Activated naive CD8-positive, alpha-beta T cell (primary cell): Measurements from ENCODE around the gene KLHL29.

Experiments
- H3K27ac Mint-ChIP-seq: one replicate; pipeline ENCODE4 v1.8.0; 2021; ENCODE audit warnings: mixed read lengths
- H3K27me3 Mint-ChIP-seq: one replicate; pipeline ENCODE4 v1.8.0; 2021; ENCODE audit warnings: mixed read lengths
- H3K36me3 Mint-ChIP-seq: one replicate; pipeline ENCODE4 v1.8.0; 2021; ENCODE audit warnings: mixed read lengths
- H3K4me1 Mint-ChIP-seq: one replicate; pipeline ENCODE4 v1.8.0; 2021; ENCODE audit warnings: low read depth, mixed read lengths
- H3K4me3 Mint-ChIP-seq: one replicate; pipeline ENCODE4 v1.8.0; 2021; ENCODE audit warnings: mild to moderate bottlenecking, mixed read lengths
- H3K9me3 Mint-ChIP-seq: one replicate; pipeline ENCODE4 v1.8.0; 2021; ENCODE audit warnings: low read depth, mixed read lengths

The KLHL29 gene

GRCh38 chr2:23485841-23486683, 101.1 kb downstream of the KLHL29 start:
- Mint-ChIP-seq H3K4me3 (no peak overlapping the region), H3K27me3 (peaks cover 2% of the 10 kb centered on the region), H3K27ac (no peak overlapping the region), H3K4me1 (peaks cover 7% of the 10 kb centered on the region), H3K9me3 (no peaks in the 10 kb centered on the region), H3K36me3 (no peaks in the 10 kb centered on the region)

DNA sequence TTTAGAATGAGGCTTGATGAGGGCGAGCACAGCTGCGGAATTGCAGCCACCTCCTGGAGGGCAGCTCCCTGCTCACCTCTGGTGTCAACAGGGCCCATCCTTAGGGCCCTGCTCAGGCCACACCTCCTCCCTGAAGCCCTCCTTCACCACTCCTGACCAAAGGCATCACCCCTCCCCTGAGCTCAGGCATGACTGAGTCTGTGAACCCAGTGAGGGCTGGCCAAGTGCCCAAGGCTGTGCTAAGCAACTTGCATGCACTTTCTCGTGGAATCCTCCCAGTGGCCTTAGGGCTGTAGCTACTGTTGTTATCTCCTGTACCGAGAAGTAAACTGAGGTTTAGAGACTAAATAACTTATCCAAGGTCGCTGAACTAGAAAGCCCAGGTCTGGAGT, 101.7 kb downstream of the KLHL29 start:
- no peaks in the 10 kb centered on the region for H3K9me3 Mint-ChIP-seq
- peaks cover 4% of the 10 kb centered on the region for H3K27me3 Mint-ChIP-seq
- H3K36me3 Mint-ChIP-seq, result no peaks in the 10 kb centered on the region
- H3K4me3 Mint-ChIP-seq, result no peak overlapping the region
- H3K27ac Mint-ChIP-seq, result no peak overlapping the region
- peaks cover 7% of the 10 kb centered on the region for H3K4me1 Mint-ChIP-seq

- H3K27me3 Mint-ChIP-seq, result peaks cover 4% of the 10 kb centered on the region
- H3K27ac Mint-ChIP-seq, result no peak overlapping the region
- no peak overlapping the region for H3K4me3 Mint-ChIP-seq
- no peaks in the 10 kb centered on the region for H3K9me3 Mint-ChIP-seq
- H3K4me1 Mint-ChIP-seq, result peaks cover 7% of the 10 kb centered on the region
- no peaks in the 10 kb centered on the region for H3K36me3 Mint-ChIP-seq
These were observed 102.9 kb downstream of the KLHL29 start for GRCh38 chr2:23487735-23488492.

- H3K27ac Mint-ChIP-seq, result no peak overlapping the region
- no peaks in the 10 kb centered on the region for H3K9me3 Mint-ChIP-seq
- peaks cover 7% of the 10 kb centered on the region for H3K4me1 Mint-ChIP-seq
- H3K36me3 Mint-ChIP-seq, result no peaks in the 10 kb centered on the region
- H3K4me3 Mint-ChIP-seq, result no peak overlapping the region
- H3K27me3 Mint-ChIP-seq, result peaks cover 4% of the 10 kb centered on the region
These were observed 103.6 kb downstream of the KLHL29 start for GRCh38 chr2:23488584-23488983.

DNA sequence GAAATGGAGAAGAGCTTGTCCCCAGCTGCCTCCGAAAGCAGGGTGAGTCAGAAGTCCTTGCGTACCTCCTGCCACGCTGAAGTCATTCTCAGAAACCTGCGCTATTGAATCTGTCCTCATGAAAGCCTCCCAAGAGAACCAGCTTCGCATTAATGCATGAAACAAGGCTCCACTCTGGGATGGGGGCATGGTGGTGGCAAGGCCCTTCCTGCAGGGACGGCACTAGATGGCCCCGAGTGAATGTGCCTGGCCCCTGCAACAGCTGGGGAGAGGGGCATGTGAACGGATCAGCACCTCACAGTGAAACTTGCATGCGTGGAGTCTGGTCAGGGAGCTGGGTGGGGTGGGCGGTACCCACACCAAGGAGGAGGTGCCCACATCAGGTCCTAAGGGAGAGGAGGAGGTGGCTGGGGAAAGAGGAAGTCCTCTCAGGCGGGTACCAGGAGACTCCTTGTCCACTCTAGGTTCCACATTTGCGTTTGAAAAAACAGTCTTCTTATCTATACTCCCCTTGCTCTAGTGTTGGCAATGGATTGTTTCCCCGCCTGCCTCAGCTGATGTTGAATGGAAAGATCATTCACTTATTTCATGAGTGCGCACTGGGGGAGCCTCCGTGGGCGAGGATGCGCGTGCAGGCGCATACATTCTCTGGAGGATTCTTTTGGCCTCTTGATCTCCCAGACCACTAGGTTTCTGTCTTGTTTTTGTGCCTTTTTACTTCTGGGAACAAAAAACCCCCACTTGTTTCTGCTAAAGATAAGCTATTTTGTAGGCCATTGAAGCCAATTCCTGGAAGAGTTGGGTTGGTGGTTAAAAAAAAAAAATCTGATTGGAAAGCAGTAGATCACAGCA, 104.7 kb downstream of the KLHL29 start:
- peaks cover 7% of the 10 kb centered on the region for H3K4me1 Mint-ChIP-seq
- H3K27ac Mint-ChIP-seq, result peak overlapping the region; percentile 25
- no peak overlapping the region for H3K4me3 Mint-ChIP-seq

GRCh38 chr2:23491591-23492336, 106.8 kb downstream of the KLHL29 start:
- Mint-ChIP-seq H3K9me3 (no peaks in the 10 kb centered on the region), H3K27me3 (peaks cover 4% of the 10 kb centered on the region), H3K4me1 (peaks cover 19% of the 10 kb centered on the region), H3K36me3 (no peaks in the 10 kb centered on the region), H3K27ac (no peak overlapping the region), H3K4me3 (no peak overlapping the region)

More for the DNA sequence above, 104.7 kb downstream of the KLHL29 start:
- Mint-ChIP-seq H3K27me3 (peaks cover 4% of the 10 kb centered on the region), H3K9me3 (no peaks in the 10 kb centered on the region), H3K36me3 (no peaks in the 10 kb centered on the region)

- no peaks in the 10 kb centered on the region for H3K9me3 Mint-ChIP-seq
- H3K4me3 Mint-ChIP-seq, result no peak overlapping the region
- H3K36me3 Mint-ChIP-seq, result no peaks in the 10 kb centered on the region
- peaks cover 24% of the 10 kb centered on the region for H3K4me1 Mint-ChIP-seq
- no peak overlapping the region for H3K27ac Mint-ChIP-seq
- peaks cover 4% of the 10 kb centered on the region for H3K27me3 Mint-ChIP-seq
These were observed 107.3 kb downstream of the KLHL29 start for GRCh38 chr2:23492337-23492675.

DNA sequence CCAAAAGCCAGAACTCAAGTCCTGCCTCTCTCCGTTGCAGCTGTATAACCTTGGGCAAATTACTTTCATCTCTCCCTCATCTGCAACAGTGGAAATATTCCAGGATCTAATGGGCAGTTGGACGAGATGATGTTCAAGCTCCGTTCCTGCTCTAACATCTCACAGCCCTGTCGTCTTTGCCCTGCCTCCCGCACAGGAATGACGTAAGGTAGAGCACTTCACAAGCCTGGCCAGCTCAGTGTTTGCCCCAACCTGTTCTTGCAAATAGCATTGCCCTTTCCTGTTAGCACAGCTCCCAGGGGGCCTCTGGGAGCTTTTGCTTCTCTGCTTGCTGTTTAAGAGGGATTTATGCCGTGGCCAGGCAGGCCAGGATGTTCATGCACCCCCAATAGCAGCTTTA, 107.9 kb downstream of the KLHL29 start:
- no peak overlapping the region for H3K4me3 Mint-ChIP-seq
- no peaks in the 10 kb centered on the region for H3K36me3 Mint-ChIP-seq
- no peak overlapping the region for H3K27ac Mint-ChIP-seq
- H3K4me1 Mint-ChIP-seq, result peaks cover 29% of the 10 kb centered on the region
- H3K27me3 Mint-ChIP-seq, result peaks cover 4% of the 10 kb centered on the region
- no peaks in the 10 kb centered on the region for H3K9me3 Mint-ChIP-seq

DNA sequence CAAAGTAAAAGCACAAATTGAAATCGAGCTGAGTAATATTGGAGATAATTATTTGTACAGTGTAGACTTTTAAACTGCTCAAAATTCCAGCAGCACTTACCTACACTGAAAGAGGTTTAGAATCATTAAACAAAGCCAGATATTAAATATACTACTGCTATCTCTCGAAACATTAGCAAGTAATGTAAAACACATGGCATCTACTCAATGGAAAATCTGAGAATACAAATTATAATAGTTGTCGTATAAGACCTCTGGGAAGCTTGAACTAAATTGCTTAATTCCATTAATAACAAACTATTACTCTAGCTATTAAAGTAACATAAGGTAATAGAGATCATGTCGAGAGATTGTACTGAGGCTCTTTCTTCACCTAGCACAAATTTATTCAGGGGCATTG, 108.9 kb downstream of the KLHL29 start:
- Mint-ChIP-seq H3K9me3 (no peaks in the 10 kb centered on the region), H3K4me1 (peaks cover 31% of the 10 kb centered on the region), H3K27me3 (peaks cover 3% of the 10 kb centered on the region), H3K27ac (no peak overlapping the region), H3K4me3 (no peak overlapping the region), H3K36me3 (no peaks in the 10 kb centered on the region)

DNA sequence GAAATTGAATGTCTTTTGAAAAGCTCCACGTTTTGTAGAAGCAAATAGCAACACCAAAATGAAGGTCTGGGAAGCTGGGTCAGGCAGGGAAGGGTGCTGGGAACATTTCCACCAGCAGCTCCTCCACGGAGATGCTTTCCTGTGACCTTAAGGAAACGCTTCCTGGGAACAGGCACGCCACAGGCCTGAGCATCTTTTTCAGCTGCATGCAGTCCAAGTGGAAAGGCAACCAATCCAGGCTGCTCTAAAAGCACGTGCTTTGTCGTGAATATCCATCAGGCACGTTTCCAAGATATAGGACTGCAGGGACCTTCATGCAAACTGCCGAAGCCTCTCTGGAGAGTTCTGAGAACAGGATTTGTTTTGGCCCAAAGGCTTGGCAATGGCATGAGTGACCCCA, 109.3 kb downstream of the KLHL29 start:
- H3K4me3 Mint-ChIP-seq, result no peak overlapping the region
- peaks cover 31% of the 10 kb centered on the region for H3K4me1 Mint-ChIP-seq
- no peak overlapping the region for H3K27ac Mint-ChIP-seq
- no peaks in the 10 kb centered on the region for H3K36me3 Mint-ChIP-seq
- no peaks in the 10 kb centered on the region for H3K9me3 Mint-ChIP-seq
- peaks cover 3% of the 10 kb centered on the region for H3K27me3 Mint-ChIP-seq

DNA sequence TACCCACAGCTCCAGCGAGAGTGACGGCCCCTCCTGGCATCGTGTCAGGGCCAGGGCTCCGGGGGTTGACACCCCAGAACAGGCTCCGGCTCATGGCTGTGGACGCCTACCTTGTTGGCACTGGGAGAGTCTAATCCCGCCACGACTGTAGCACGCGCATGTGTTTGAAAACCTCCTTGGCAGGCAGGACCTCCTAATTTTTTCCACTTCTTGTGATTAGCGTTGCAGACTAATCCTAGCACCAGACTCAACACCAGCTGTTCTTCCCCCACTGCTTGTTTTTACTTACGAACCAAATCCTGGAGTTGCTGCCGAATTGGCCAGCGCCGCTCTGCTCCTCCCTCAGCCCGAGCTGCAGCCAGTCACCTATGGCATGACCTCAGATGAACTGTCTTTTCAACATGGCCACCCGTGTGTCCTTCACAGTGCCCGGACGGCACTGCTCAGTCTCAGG, 110.7 kb downstream of the KLHL29 start:
- Mint-ChIP-seq H3K9me3 (no peaks in the 10 kb centered on the region), H3K4me3 (no peak overlapping the region), H3K27me3 (peaks cover 3% of the 10 kb centered on the region), H3K27ac (no peak overlapping the region), H3K36me3 (no peaks in the 10 kb centered on the region), H3K4me1 (peaks cover 26% of the 10 kb centered on the region)

DNA sequence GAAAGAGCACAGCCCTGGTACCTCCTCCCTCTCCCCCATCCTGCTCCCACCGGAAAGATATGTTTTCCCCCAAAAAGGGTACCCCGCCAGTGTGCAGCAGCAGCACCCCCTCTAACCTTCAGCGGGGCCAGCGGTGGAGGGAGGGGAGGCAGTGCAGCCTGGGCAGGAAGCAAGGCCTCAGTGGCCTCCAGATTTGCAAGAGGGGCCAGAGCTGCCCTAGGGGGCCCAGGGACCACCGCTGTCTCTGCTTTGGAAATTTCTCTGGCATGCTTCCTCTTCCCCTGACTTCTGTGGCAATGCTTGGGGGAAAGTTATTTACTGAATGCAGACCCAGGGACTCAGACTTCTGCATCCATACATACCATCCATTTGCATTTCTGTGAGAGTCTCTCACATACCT, 111.5 kb downstream of the KLHL29 start:
- Mint-ChIP-seq H3K9me3 (no peaks in the 10 kb centered on the region), H3K27ac (no peak overlapping the region), H3K27me3 (peaks cover 3% of the 10 kb centered on the region), H3K4me1 (peaks cover 26% of the 10 kb centered on the region), H3K36me3 (no peaks in the 10 kb centered on the region), H3K4me3 (peak overlapping the region; percentile 48)

GRCh38 chr2:23497063-23497462, 112.1 kb downstream of the KLHL29 start:
- no peaks in the 10 kb centered on the region for H3K27me3 Mint-ChIP-seq
- no peaks in the 10 kb centered on the region for H3K36me3 Mint-ChIP-seq
- H3K4me3 Mint-ChIP-seq, result peak overlapping the region; percentile 48
- no peaks in the 10 kb centered on the region for H3K9me3 Mint-ChIP-seq
- peak overlapping the region; percentile 16 for H3K27ac Mint-ChIP-seq
- peaks cover 26% of the 10 kb centered on the region for H3K4me1 Mint-ChIP-seq

- Mint-ChIP-seq H3K4me1 (peaks cover 26% of the 10 kb centered on the region), H3K27ac (no peak overlapping the region), H3K36me3 (no peaks in the 10 kb centered on the region)
These were observed 112.6 kb downstream of the KLHL29 start for GRCh38 chr2:23497536-23497935.

More at GRCh38 chr2:23497536-23497935, 112.6 kb downstream of the KLHL29 start:
- no peaks in the 10 kb centered on the region for H3K27me3 Mint-ChIP-seq
- no peak overlapping the region for H3K4me3 Mint-ChIP-seq
- no peaks in the 10 kb centered on the region for H3K9me3 Mint-ChIP-seq
